ENCODE measurements around the gene ENOX1.

DNA sequence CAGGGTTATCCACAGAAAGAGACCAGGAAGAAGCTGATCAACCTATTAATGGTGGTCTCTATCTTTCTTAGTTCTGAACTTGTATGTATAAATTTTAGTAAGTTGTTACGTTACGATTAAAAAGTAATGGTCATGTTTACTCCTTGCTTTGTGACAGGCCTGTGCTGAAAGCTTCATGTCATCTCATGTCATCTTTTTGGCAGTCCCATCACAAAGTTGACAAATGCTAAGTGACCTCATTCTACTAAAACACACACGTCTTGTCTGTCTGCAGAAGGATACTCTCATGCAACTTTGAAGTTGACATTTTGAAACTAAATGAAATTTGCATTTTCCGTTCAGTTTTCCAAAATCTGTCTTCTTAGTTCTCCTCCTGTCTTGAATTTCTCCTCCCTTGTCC is 417.5 kb downstream of the ENOX1 start:
- TF ChIP-seq, protein P1, sequence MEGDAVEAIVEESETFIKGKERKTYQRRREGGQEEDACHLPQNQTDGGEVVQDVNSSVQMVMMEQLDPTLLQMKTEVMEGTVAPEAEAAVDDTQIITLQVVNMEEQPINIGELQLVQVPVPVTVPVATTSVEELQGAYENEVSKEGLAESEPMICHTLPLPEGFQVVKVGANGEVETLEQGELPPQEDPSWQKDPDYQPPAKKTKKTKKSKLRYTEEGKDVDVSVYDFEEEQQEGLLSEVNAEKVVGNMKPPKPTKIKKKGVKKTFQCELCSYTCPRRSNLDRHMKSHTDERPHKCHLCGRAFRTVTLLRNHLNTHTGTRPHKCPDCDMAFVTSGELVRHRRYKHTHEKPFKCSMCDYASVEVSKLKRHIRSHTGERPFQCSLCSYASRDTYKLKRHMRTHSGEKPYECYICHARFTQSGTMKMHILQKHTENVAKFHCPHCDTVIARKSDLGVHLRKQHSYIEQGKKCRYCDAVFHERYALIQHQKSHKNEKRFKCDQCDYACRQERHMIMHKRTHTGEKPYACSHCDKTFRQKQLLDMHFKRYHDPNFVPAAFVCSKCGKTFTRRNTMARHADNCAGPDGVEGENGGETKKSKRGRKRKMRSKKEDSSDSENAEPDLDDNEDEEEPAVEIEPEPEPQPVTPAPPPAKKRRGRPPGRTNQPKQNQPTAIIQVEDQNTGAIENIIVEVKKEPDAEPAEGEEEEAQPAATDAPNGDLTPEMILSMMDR (IDR thresholded peaks at IDR 0.05; ENCODE audit: low read length): no peak
- TF ChIP-seq EZH2 (IDR thresholded peaks at IDR 0.05; ENCODE audit: borderline replicate concordance, low read length): no peak

All from OCI-LY1 (cell line).